Natural killer cell (primary cell): Measurements from ENCODE around the gene FA2H. TPM values are rescaled to one million over a fixed set of nuclear protein-coding genes. Genes with fewer than 3 reads are reported as not detected.
A peak's percentile ranks its signal among the peaks of the same experiment; 100 is the strongest.

Experiments used
- ATAC-seq, 3 donors: fragments of 150-1000 bp in 2 of 3; fragments of 200-7000 bp in 1 of 3; cut with Tn5 transposase; 1 replicate in 1 of 3; 2 replicates in 2 of 3; pipeline ENCODE4 v1.10.0; 2021; ENCODE audit warnings: mild to moderate bottlenecking in 2 of 3, moderate library complexity in 2 of 3
- DNase-seq, 2 donors: peaks; one replicate each; pipeline versions ENCODE4 v3.0.0 to v3.0.0-alpha.2; 2013 to 2021; ENCODE audit warnings: mixed read lengths in 1 of 2
- H3K27ac ChIP-seq: one replicate; pipeline ENCODE4 v1.5.1; 2013; ENCODE audit warnings: mild to moderate bottlenecking, low read length
- H3K27me3 ChIP-seq: one replicate; pipeline ENCODE4 v1.6.1; 2013; ENCODE audit warnings: low read length; ENCODE audit not compliant: control insufficient read depth, insufficient read depth
- H3K36me3 ChIP-seq: one replicate; pipeline ENCODE4 v1.6.1; 2013; ENCODE audit warnings: low read length; ENCODE audit not compliant: control insufficient read depth, insufficient read depth
- H3K4me1 ChIP-seq: one replicate; pipeline ENCODE4 v1.6.1; 2013; ENCODE audit warnings: low read length; ENCODE audit not compliant: control insufficient read depth, insufficient read depth
- H3K4me3 ChIP-seq: one replicate; pipeline ENCODE4 v1.5.1; 2013; ENCODE audit warnings: low read length
- H3K9me3 ChIP-seq: one replicate; pipeline ENCODE4 v1.6.1; 2013; ENCODE audit warnings: low read length; ENCODE audit not compliant: control insufficient read depth, insufficient read depth
- H3K27ac Mint-ChIP-seq, 2 donors: one replicate each; pipeline ENCODE4 v1.8.0; 2022; ENCODE audit warnings: mild to moderate bottlenecking in 2 of 2, mixed read lengths in 2 of 2, moderate library complexity in 1 of 2
- H3K27me3 Mint-ChIP-seq, 2 donors: one replicate each; pipeline ENCODE4 v1.8.0; 2022; ENCODE audit warnings: low read depth in 2 of 2, mixed read lengths in 2 of 2
- H3K36me3 Mint-ChIP-seq: one replicate; pipeline ENCODE4 v1.8.0; 2022; ENCODE audit warnings: mixed read lengths
- H3K4me1 Mint-ChIP-seq, 2 donors: one replicate each; pipeline ENCODE4 v1.8.0; 2022; ENCODE audit warnings: mixed read lengths in 2 of 2
- H3K4me3 Mint-ChIP-seq: one replicate; pipeline ENCODE4 v1.8.0; 2022; ENCODE audit warnings: mild to moderate bottlenecking, moderate library complexity, mixed read lengths
- H3K9me3 Mint-ChIP-seq, 2 donors: one replicate each; pipeline ENCODE4 v1.8.0; 2022; ENCODE audit warnings: mixed read lengths in 2 of 2
- CTCF ChIP-seq: fragments of 200-600 bp; IDR thresholded peaks from one replicate; pipeline ENCODE4 v1.8.0; 2022; ENCODE audit warnings: antibody characterized with exemption
- WGBS: methylation state at CpG from one replicate; pipeline ENCODE4 v1.1.7; 2013; ENCODE audit warnings: missing lambda C conversion rate; ENCODE audit not compliant: insufficient coverage; 5-methylcytosine and 5-hydroxymethylcytosine counted together
- intact Hi-C: fragments of 100-400 bp; cut with micrococcal nuclease; formaldehyde crosslinking; loops from one replicate; pipeline ENCODE4 v1.14.2; 2022
- total RNA-seq, 4 donors: library from RNA; stranded (reverse); fragments of 120-200 nt in 1 of 4; gene quantifications; one replicate each; pipeline versions ENCODE4 v1.2.3 to v1.2.4, GENCODE V29; 2013 to 2022

Gene FA2H
- total RNA-seq, 3 donors from 2014 or later (not counting 1 experiment from before 2014, with no cell fraction given), result 0.14 to 0.93 TPM; not detected in 1

GRCh38 chr16:74773446-74774222, 986 bp downstream of the FA2H start:
- peaks cover 18% of the 10 kb centered on the region for H3K27me3 ChIP-seq
- H3K4me1 ChIP-seq, result peaks cover 8% of the 10 kb centered on the region
- H3K27ac ChIP-seq, result no peak overlapping the region
- H3K4me3 Mint-ChIP-seq, result peak overlapping the region; percentile 71
- no peak overlapping the region for H3K4me3 ChIP-seq
- TF ChIP-seq CTCF, result no peak
- intact Hi-C loops, result no loop called here
- DNase-seq (no peak), ATAC-seq (no peak)
- 56% methylated on average over 14 of the region's 14 CpGs for WGBS
- no peaks in the 10 kb centered on the region for H3K36me3 Mint-ChIP-seq
- peaks cover 30 to 31% of the 10 kb centered on the region in 2 donors for H3K27me3 Mint-ChIP-seq
- no peaks in the 10 kb centered on the region for H3K9me3 ChIP-seq
- H3K27ac Mint-ChIP-seq, result no peak overlapping the region
- no peaks in the 10 kb centered on the region for H3K9me3 Mint-ChIP-seq
- H3K4me1 Mint-ChIP-seq, result peaks cover 15% of the 10 kb centered on the region in 2 donors
- H3K36me3 ChIP-seq, result no peaks in the 10 kb centered on the region

GRCh38 chr16:74771656-74772315, 2.8 kb downstream of the FA2H start:
- DNase-seq (no peak), ATAC-seq (no peak)
- no peak overlapping the region for H3K4me3 ChIP-seq
- Mint-ChIP-seq H3K4me1 (peaks cover 15% of the 10 kb centered on the region in 2 donors), H3K4me3 (no peak overlapping the region), H3K9me3 (no peaks in the 10 kb centered on the region), H3K27ac (no peak overlapping the region), H3K36me3 (no peaks in the 10 kb centered on the region), H3K27me3 (peaks cover 31 to 34% of the 10 kb centered on the region in 2 donors)
- intact Hi-C loops, result no loop called here
- H3K27me3 ChIP-seq, result peaks cover 18% of the 10 kb centered on the region
- 46% methylated on average over 11 of the region's 11 CpGs for WGBS
- H3K9me3 ChIP-seq, result no peaks in the 10 kb centered on the region
- no peak for TF ChIP-seq CTCF
- peaks cover 8% of the 10 kb centered on the region for H3K4me1 ChIP-seq
- no peaks in the 10 kb centered on the region for H3K36me3 ChIP-seq
- no peak overlapping the region for H3K27ac ChIP-seq

GRCh38 chr16:74770831-74771526, 3.6 kb downstream of the FA2H start:
- Mint-ChIP-seq H3K4me3 (no peak overlapping the region), H3K4me1 (peaks cover 15% of the 10 kb centered on the region in 2 donors), H3K27ac (no peak overlapping the region), H3K9me3 (no peaks in the 10 kb centered on the region), H3K27me3 (peaks cover 30 to 31% of the 10 kb centered on the region in 2 donors), H3K36me3 (no peaks in the 10 kb centered on the region)
- DNase-seq, result no peak
- intact Hi-C loops, result no loop called here
- TF ChIP-seq CTCF, result no peak
- H3K4me1 ChIP-seq, result peaks cover 8% of the 10 kb centered on the region
- no peak overlapping the region for H3K4me3 ChIP-seq
- no peak overlapping the region for H3K27ac ChIP-seq
- no peaks in the 10 kb centered on the region for H3K36me3 ChIP-seq
- H3K9me3 ChIP-seq, result no peaks in the 10 kb centered on the region
- 86% methylated on average over 13 of the region's 13 CpGs for WGBS
- H3K27me3 ChIP-seq, result peaks cover 18% of the 10 kb centered on the region
- ATAC-seq, result no peak
